Caco-2 (cell line): ENCODE results near the gene TMEM132C. TPM values are rescaled to one million over a fixed set of nuclear protein-coding genes. Genes with fewer than 3 reads are reported as not detected.

Experiments used
- BruUV-seq: library from RNA; stranded (reverse); fragments of 400-500 nt; replicated peaks from 2 replicates; lab custom pipeline; 2021; lab: Mats Ljungman, UMichigan
- CTCF ChIA-PET: fragments of 300-600 bp; sonication (Branson Sonifier 250); formaldehyde crosslinking; loops from one replicate; lab custom pipeline; 2022; ENCODE audit warnings: antibody characterized with exemption; lab: Charles Lee
- POLR2A ChIA-PET: fragments of 300-600 bp; sonication (Branson Sonifier 250); formaldehyde crosslinking; loops from one replicate; lab custom pipeline; 2022; ENCODE audit warnings: antibody characterized with exemption; lab: Charles Lee
- DNase-seq, 2 experiments: peaks; one replicate each; pipeline versions ENCODE4 v3.0.0 to v3.0.0-alpha.2; 2020 to 2022
- H3K27me3 ChIP-seq: replicated peaks from 2 replicates; pipeline ENCODE4 v1.6.0; 2011; ENCODE audit warnings: low read length; ENCODE audit not compliant: control insufficient read depth, insufficient read depth
- H3K36me3 ChIP-seq: 2 replicates; pipeline ENCODE4 v1.5.1; 2011; ENCODE audit warnings: low read length; ENCODE audit not compliant: control insufficient read depth, insufficient read depth
- H3K4me1 ChIP-seq: fragments of 250-450 bp; sonication (Bioruptor Pico); 2 replicates; pipeline ENCODE4 v1.5.1; 2020; ENCODE audit warnings: mild to moderate bottlenecking
- H3K4me3 ChIP-seq: 2 replicates; pipeline ENCODE4 v1.5.1; 2011; ENCODE audit warnings: low read depth, mild to moderate bottlenecking, control low read depth, low read length
- H3K9me3 ChIP-seq: fragments of 250-450 bp; sonication (Bioruptor Pico); 2 replicates; pipeline ENCODE4 v1.5.1; 2020; ENCODE audit warnings: mild to moderate bottlenecking, moderate library complexity
- H3K27ac Mint-ChIP-seq: one replicate; pipeline ENCODE4 v1.8.0; 2022; ENCODE audit warnings: mixed read lengths; ENCODE audit not compliant: unreplicated experiment
- H3K27me3 Mint-ChIP-seq: one replicate; pipeline ENCODE4 v1.8.0; 2022; ENCODE audit warnings: mixed read lengths; ENCODE audit not compliant: insufficient read depth, unreplicated experiment
- H3K36me3 Mint-ChIP-seq: one replicate; pipeline ENCODE4 v1.8.0; 2022; ENCODE audit warnings: mild to moderate bottlenecking, mixed read lengths; ENCODE audit not compliant: insufficient read depth, unreplicated experiment
- H3K4me1 Mint-ChIP-seq: one replicate; pipeline ENCODE4 v1.8.0; 2022; ENCODE audit warnings: low read depth, mixed read lengths; ENCODE audit not compliant: unreplicated experiment
- H3K4me3 Mint-ChIP-seq: one replicate; pipeline ENCODE4 v1.8.0; 2022; ENCODE audit warnings: mild to moderate bottlenecking, moderate library complexity, mixed read lengths; ENCODE audit not compliant: unreplicated experiment
- H3K9me3 Mint-ChIP-seq: one replicate; pipeline ENCODE4 v1.8.0; 2022; ENCODE audit warnings: mixed read lengths; ENCODE audit not compliant: unreplicated experiment
- intact Hi-C: fragments of 100-400 bp; cut with micrococcal nuclease; formaldehyde crosslinking; loops from one replicate; pipeline ENCODE4 v1.10.0; 2022; ENCODE audit not compliant: unreplicated experiment
- total RNA-seq: library from RNA; stranded (reverse); gene quantifications from 2 replicates; pipeline ENCODE4 v1.2.3, GENCODE V29; 2022
- TF ChIP-seq, protein P1 (sequence below), 2 experiments: fragments of 200-600 bp in 1 of 2; IDR thresholded peaks; 1 replicate in 1 of 2; 2 replicates in 1 of 2; pipeline versions ENCODE4 v1.5.1 to v1.8.0; 2011 to 2022; ENCODE audit warnings: antibody characterized with exemption in 1 of 2, control low read depth in 1 of 2, inconsistent platforms in 1 of 2, low read depth in 1 of 2, low read length in 1 of 2, mild to moderate bottlenecking in 1 of 2, moderate library complexity in 1 of 2; ENCODE audit not compliant: insufficient read depth in 1 of 2, severe bottlenecking in 1 of 2, unreplicated experiment in 1 of 2

TMEM132C gene
- total RNA-seq, 1 experiment from 2014 or later: not detected

DNA sequence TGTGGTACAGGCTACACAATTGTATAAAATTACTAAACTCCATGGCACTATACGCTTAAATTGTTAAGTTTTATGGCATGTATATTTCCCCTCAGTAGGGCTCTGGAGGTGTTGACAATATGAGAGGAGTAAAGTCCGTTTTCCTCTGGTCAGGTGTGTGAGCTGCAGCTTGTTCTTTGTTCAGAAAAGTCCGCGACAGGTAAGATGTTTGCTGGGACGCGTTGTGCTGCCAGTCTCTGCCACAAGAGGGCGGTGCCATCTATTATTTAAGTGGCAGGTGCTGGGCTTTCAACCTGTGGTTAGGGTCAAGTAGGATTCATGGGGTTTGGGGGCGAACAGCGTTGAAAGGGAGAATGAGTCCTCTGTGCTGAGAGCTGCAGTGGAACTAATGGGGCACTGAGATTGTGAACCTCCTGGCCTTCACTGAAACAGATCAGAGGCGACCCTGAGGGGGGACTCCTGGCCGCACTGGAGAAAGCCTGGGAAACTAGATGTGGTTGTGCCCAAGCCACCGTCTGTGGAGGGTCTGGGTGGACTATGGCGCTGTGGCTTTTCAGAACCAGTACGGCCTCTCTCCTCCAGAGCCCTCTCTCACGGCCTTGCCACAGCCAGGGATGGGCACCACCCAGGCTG lies 377.8 kb downstream of the TMEM132C start:
- BruUV-seq: no TSS peak

DNA sequence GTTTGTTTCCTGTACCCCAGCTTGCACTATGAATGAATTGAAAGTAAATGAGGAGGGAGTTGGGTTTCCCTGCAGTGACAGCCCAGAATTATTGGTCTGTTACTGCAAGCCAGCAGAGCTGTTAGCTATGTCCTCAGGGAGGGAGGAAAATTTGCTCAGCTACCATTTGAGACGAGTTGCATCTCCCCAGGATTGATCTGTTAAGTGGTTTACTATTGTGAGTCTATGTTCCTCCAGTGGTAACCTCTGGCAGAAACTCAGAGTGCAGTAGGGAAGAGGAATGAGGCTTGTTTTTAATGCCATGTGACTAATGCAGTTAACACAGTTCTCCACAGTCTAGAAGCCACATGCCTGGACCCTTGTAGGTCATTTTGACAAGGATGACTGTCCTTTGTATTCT lies 382.9 kb downstream of the TMEM132C start:
- Mint-ChIP-seq H3K9me3 (peaks cover 32% of the 10 kb centered on the region), H3K27ac (no peak overlapping the region), H3K36me3 (no peaks in the 10 kb centered on the region), H3K4me1 (no peaks in the 10 kb centered on the region), H3K27me3 (peaks cover 2% of the 10 kb centered on the region), H3K4me3 (no peak overlapping the region)
- TF ChIP-seq, protein P1, sequence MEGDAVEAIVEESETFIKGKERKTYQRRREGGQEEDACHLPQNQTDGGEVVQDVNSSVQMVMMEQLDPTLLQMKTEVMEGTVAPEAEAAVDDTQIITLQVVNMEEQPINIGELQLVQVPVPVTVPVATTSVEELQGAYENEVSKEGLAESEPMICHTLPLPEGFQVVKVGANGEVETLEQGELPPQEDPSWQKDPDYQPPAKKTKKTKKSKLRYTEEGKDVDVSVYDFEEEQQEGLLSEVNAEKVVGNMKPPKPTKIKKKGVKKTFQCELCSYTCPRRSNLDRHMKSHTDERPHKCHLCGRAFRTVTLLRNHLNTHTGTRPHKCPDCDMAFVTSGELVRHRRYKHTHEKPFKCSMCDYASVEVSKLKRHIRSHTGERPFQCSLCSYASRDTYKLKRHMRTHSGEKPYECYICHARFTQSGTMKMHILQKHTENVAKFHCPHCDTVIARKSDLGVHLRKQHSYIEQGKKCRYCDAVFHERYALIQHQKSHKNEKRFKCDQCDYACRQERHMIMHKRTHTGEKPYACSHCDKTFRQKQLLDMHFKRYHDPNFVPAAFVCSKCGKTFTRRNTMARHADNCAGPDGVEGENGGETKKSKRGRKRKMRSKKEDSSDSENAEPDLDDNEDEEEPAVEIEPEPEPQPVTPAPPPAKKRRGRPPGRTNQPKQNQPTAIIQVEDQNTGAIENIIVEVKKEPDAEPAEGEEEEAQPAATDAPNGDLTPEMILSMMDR (IDR thresholded peaks at IDR 0.05; ENCODE audit: insufficient read depth in 1 of 2, low read depth in 1 of 2, low read length in 1 of 2, severe bottlenecking in 1 of 2, unreplicated experiment in 1 of 2): no peak
- Histone ChIP-seq H3K36me3 (no peaks in the 10 kb centered on the region), H3K4me1 (no peaks in the 10 kb centered on the region), H3K4me3 (no peak overlapping the region), H3K9me3 (no peaks in the 10 kb centered on the region), H3K27me3 (no peaks in the 10 kb centered on the region)
- POLR2A ChIA-PET: no interaction called here
- no TSS peak for BruUV-seq
- intact Hi-C loops: no loop called here
- no peak for DNase-seq
- CTCF ChIA-PET: interaction anchor here (0.5 kb wide), 1 partner anchor 99 kb away, joined by 5 read pairs; no protein-coding TSS in a partner anchor

More for the DNA sequence above, 377.8 kb downstream of the TMEM132C start:
- ChIA-PET POLR2A (no interaction called here), CTCF (no interaction called here)
- H3K4me3 Mint-ChIP-seq: no peak overlapping the region
- TF ChIP-seq, protein P1 (IDR thresholded peaks at IDR 0.05; ENCODE audit: insufficient read depth in 1 of 2, low read depth in 1 of 2, low read length in 1 of 2, severe bottlenecking in 1 of 2, unreplicated experiment in 1 of 2): peak in 1 of 2 experiments; percentile 29
- H3K4me1 Mint-ChIP-seq: no peaks in the 10 kb centered on the region
- H3K27ac Mint-ChIP-seq: no peak overlapping the region
- no peaks in the 10 kb centered on the region for H3K36me3 Mint-ChIP-seq
- Histone ChIP-seq H3K9me3 (no peaks in the 10 kb centered on the region), H3K4me3 (no peak overlapping the region), H3K4me1 (no peaks in the 10 kb centered on the region), H3K27me3 (no peaks in the 10 kb centered on the region), H3K36me3 (no peaks in the 10 kb centered on the region)
- intact Hi-C loops: no loop called here
- H3K9me3 Mint-ChIP-seq: peaks cover 32% of the 10 kb centered on the region
- DNase-seq: peak; percentile 30 to 44
- peaks cover 2% of the 10 kb centered on the region for H3K27me3 Mint-ChIP-seq

DNA sequence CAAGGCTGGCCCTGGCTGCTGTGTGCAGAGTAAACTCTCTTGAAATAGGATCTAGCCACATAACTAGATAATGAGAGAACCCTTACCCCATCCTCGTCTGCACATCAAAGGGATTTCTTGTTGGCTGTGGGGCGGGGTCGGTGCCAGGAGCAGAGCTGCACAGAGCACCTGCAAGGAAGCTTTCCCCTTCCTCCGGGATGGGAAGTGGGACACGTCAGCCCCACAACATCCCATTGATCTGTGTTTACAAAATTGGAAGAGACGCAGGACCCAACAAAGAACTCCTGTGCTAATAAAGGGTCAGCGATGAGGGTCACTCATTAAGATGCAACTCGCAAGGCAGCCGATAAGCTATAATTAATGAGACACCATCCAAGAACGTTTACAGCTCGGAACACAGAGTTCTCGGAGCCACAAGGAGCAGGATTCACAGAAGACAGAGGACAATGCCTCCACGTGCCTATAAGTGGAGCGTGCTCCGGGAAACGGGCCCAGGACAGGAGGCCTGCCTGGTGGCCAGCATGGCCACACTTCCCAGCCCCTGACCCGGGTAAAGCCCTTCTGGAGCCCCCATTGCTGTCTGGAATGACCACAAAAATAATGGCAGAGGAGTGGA lies 385.3 kb downstream of the TMEM132C start:
- H3K27ac Mint-ChIP-seq: no peak overlapping the region
- peaks cover 15% of the 10 kb centered on the region for H3K9me3 Mint-ChIP-seq
- no peaks in the 10 kb centered on the region for H3K36me3 Mint-ChIP-seq
- Histone ChIP-seq H3K27me3 (no peaks in the 10 kb centered on the region), H3K36me3 (no peaks in the 10 kb centered on the region), H3K4me3 (no peak overlapping the region), H3K4me1 (no peaks in the 10 kb centered on the region), H3K9me3 (no peaks in the 10 kb centered on the region)
- TF ChIP-seq, protein P1 (IDR thresholded peaks at IDR 0.05; ENCODE audit: insufficient read depth in 1 of 2, low read depth in 1 of 2, low read length in 1 of 2, severe bottlenecking in 1 of 2, unreplicated experiment in 1 of 2): no peak
- ChIA-PET POLR2A (no interaction called here), CTCF (no interaction called here)
- no peak overlapping the region for H3K4me3 Mint-ChIP-seq
- intact Hi-C loops: no loop called here
- DNase-seq: no peak
- no peaks in the 10 kb centered on the region for H3K4me1 Mint-ChIP-seq
- BruUV-seq: no TSS peak
- peaks cover 2% of the 10 kb centered on the region for H3K27me3 Mint-ChIP-seq
